Endothelial cell of umbilical vein (primary cell): ENCODE results near the gene ERBB4.

Experiments used
- EZH2 ChIP-seq: IDR thresholded peaks from 2 replicates; pipeline ENCODE4 v1.6.1; 2012; ENCODE audit warnings: borderline replicate concordance, low read depth, mild to moderate bottlenecking, moderate library complexity, low read length, inconsistent platforms; ENCODE audit not compliant: severe bottlenecking
- FOS ChIP-seq: IDR thresholded peaks from 2 replicates; pipeline ENCODE4 v1.6.1; 2011; ENCODE audit warnings: mild to moderate bottlenecking, low read length, moderate library complexity, borderline replicate concordance; ENCODE audit not compliant: insufficient read depth
- GATA2 ChIP-seq: IDR thresholded peaks from 2 replicates; pipeline ENCODE4 v1.7.0; 2011; ENCODE audit warnings: low read depth, mild to moderate bottlenecking, moderate library complexity, mixed read lengths, low read length; ENCODE audit not compliant: insufficient read length, insufficient read depth
- JUN ChIP-seq: IDR thresholded peaks from 2 replicates; pipeline ENCODE4 v1.6.1; 2011; ENCODE audit warnings: borderline replicate concordance, low read depth; ENCODE audit not compliant: insufficient read length, insufficient read depth
- MYC ChIP-seq: IDR thresholded peaks from one replicate; pipeline ENCODE4 v1.6.1; 2011; ENCODE audit warnings: mild to moderate bottlenecking, low read depth, low read length
- POLR2A ChIP-seq: IDR thresholded peaks from 2 replicates; pipeline ENCODE4 v1.6.1; 2012; ENCODE audit warnings: low read depth, mild to moderate bottlenecking, control low read depth, low read length
- POLR2AphosphoS5 ChIP-seq: IDR thresholded peaks from 2 replicates; pipeline ENCODE4 v1.6.1; 2012; ENCODE audit warnings: low read depth, mild to moderate bottlenecking, control low read depth, low read length, moderate library complexity; ENCODE audit not compliant: insufficient read depth
- TF ChIP-seq, protein P1 (sequence below), 2 donors: IDR thresholded peaks; 1 replicate in 1 of 2; 2 replicates in 1 of 2; pipeline ENCODE4 v1.5.1; 2011; ENCODE audit warnings: low read length in 2 of 2, mild to moderate bottlenecking in 2 of 2, moderate library complexity in 2 of 2, control low read depth in 1 of 2, inconsistent platforms in 1 of 2, low read depth in 1 of 2; ENCODE audit not compliant: insufficient read depth in 1 of 2; ENCODE audit errors: extremely low read depth in 1 of 2
- TF ChIP-seq, protein P2 (sequence below): IDR thresholded peaks from 2 replicates; pipeline ENCODE4 v1.6.1; 2011; ENCODE audit not compliant: insufficient read depth, insufficient read length

DNA sequence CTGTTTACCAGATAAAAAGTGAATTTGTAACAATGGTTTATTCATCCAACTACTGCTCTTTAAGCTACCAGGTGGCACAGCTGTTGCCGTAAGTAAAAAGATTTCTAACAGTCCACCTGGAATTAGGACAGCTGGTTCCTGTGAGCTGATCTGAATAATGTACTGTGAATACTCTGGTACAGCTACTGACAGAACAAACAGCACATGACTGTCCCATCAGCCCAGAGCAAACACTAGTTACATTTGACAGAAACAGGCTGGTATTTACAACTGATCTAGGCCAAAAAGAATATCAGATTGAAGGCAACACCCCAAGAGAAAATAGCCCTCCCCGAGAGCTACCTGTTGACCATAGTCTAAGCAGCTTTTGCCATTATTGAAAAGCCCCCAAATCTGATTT, 1141.8 kb downstream of the ERBB4 start:
- TF ChIP-seq, protein P1, sequence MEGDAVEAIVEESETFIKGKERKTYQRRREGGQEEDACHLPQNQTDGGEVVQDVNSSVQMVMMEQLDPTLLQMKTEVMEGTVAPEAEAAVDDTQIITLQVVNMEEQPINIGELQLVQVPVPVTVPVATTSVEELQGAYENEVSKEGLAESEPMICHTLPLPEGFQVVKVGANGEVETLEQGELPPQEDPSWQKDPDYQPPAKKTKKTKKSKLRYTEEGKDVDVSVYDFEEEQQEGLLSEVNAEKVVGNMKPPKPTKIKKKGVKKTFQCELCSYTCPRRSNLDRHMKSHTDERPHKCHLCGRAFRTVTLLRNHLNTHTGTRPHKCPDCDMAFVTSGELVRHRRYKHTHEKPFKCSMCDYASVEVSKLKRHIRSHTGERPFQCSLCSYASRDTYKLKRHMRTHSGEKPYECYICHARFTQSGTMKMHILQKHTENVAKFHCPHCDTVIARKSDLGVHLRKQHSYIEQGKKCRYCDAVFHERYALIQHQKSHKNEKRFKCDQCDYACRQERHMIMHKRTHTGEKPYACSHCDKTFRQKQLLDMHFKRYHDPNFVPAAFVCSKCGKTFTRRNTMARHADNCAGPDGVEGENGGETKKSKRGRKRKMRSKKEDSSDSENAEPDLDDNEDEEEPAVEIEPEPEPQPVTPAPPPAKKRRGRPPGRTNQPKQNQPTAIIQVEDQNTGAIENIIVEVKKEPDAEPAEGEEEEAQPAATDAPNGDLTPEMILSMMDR (IDR thresholded peaks at IDR 0.05; ENCODE audit: extremely low read depth in 1 of 2, insufficient read depth in 1 of 2, low read depth in 1 of 2, low read length in 2 of 2): no peak
- no peak for TF ChIP-seq POLR2A
- TF ChIP-seq POLR2AphosphoS5: no peak
- TF ChIP-seq, protein P2, sequence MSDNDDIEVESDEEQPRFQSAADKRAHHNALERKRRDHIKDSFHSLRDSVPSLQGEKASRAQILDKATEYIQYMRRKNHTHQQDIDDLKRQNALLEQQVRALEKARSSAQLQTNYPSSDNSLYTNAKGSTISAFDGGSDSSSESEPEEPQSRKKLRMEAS: no peak
- TF ChIP-seq MYC: no peak
- no peak for TF ChIP-seq GATA2
- TF ChIP-seq FOS: no peak
- no peak for TF ChIP-seq EZH2
- TF ChIP-seq JUN: no peak
